Right atrium auricular region (tissue), 2 donors: ENCODE results near the gene LGMN. TPM values are rescaled to one million over a fixed set of nuclear protein-coding genes. Genes with fewer than 3 reads are reported as not detected.

ENCODE experiments used
- DNase-seq: peaks from one replicate; pipeline ENCODE4 v3.0.0-alpha.2; 2019; ENCODE audit warnings: low spot score
- H3K27ac ChIP-seq, 2 donors: fragments of 200-600 bp; sonication (generic); 1 replicate in 1 of 2; 2 replicates in 1 of 2; pipeline ENCODE4 v1.5.1; 2016 to 2019
- H3K27me3 ChIP-seq, 2 donors: fragments of 200-600 bp; sonication (generic); one replicate each; pipeline versions ENCODE4 v1.5.1 to v1.6.0; 2017 to 2019
- H3K36me3 ChIP-seq: fragments of 200-600 bp; sonication (generic); one replicate; pipeline ENCODE4 v1.5.1; 2016
- H3K4me1 ChIP-seq, 2 donors: fragments of 200-600 bp; sonication (generic); one replicate each; pipeline versions ENCODE4 v1.5.1 to v1.6.0; 2017 to 2019
- H3K4me3 ChIP-seq, 2 donors: fragments of 200-600 bp; sonication (generic); 1 replicate in 1 of 2; 2 replicates in 1 of 2; pipeline ENCODE4 v1.5.1; 2017 to 2019; ENCODE audit warnings: mild to moderate bottlenecking in 1 of 2, moderate library complexity in 1 of 2
- H3K9me3 ChIP-seq, 2 donors: fragments of 200-600 bp; sonication (generic); one replicate each; pipeline ENCODE4 v1.5.1; 2019
- total RNA-seq, 2 donors: library from RNA; depleted of rRNA; stranded (reverse); fragments of >200 nt; gene quantifications; one replicate each; pipeline ENCODE4 v1.1.0, GENCODE V29; 2016
- TF ChIP-seq, protein P1 (sequence below), 2 donors: fragments of 200-600 bp; sonication (generic); IDR thresholded peaks; one replicate each; pipeline ENCODE4 v1.5.1; 2019; ENCODE audit warnings: antibody characterized with exemption in 2 of 2

The LGMN gene
- total RNA-seq, 2 donors from 2014 or later, result 65.6 to 109 TPM

DNA sequence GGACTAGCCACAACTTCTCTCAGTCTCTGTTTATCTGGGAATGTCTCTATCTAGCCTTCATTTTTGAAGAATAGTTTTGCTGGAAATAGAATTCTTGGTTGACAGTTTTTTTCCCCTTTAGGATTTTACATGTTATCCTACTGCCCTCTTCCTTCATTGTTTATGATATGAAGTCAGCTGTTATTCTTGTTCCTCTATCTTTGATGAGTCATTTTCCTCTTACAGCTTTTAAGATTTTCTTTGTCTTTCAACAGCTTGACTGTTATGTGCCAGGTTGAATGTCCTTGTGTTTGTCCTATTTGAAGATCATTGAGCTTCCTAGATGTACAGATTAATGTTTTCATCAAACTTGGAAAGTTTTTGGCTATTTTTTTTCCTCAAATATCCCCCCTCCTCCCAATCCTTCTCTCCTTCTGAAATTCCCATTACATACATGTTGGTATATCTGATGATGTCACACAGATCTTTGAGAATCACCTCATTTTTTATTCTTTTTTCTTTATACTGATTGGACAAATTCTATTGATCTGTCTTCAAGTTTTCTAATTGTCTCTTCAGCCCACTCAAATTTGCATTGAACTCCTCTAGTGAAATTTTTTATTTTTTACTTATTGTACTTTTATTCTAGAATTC is 41.1 kb upstream of the LGMN start:
- TF ChIP-seq, protein P1, sequence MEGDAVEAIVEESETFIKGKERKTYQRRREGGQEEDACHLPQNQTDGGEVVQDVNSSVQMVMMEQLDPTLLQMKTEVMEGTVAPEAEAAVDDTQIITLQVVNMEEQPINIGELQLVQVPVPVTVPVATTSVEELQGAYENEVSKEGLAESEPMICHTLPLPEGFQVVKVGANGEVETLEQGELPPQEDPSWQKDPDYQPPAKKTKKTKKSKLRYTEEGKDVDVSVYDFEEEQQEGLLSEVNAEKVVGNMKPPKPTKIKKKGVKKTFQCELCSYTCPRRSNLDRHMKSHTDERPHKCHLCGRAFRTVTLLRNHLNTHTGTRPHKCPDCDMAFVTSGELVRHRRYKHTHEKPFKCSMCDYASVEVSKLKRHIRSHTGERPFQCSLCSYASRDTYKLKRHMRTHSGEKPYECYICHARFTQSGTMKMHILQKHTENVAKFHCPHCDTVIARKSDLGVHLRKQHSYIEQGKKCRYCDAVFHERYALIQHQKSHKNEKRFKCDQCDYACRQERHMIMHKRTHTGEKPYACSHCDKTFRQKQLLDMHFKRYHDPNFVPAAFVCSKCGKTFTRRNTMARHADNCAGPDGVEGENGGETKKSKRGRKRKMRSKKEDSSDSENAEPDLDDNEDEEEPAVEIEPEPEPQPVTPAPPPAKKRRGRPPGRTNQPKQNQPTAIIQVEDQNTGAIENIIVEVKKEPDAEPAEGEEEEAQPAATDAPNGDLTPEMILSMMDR (IDR thresholded peaks at IDR 0.05), result no peak
- DNase-seq, result no peak

DNA sequence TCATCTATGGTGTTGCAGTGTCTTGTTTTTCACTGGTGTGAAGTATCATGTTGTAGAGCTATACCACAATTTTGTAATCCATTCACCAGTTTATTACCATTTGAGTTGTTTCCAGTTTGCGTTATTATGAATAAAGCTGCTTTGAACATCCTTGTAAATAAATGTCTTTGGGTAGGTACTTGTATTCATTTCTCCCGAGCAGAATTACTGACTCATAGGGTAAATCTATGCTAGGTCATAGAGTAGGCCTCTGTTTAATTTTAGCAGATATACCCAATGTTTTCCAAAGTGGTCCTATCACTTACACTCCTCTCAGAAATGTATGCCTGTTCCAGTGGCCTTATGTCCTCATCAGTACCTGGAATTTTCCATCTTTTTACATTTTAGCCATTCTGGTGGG is 39.1 kb upstream of the LGMN start:
- TF ChIP-seq, protein P1 (IDR thresholded peaks at IDR 0.05), result no peak
- H3K27me3 ChIP-seq, result no peaks in the 10 kb centered on the region
- DNase-seq, result no peak
- no peak overlapping the region for H3K4me3 ChIP-seq
- peaks cover 0 to 11% of the 10 kb centered on the region in 2 donors for H3K4me1 ChIP-seq
- H3K9me3 ChIP-seq, result peaks cover 11 to 17% of the 10 kb centered on the region in 2 donors
- H3K27ac ChIP-seq, result no peak overlapping the region
- H3K36me3 ChIP-seq, result no peaks in the 10 kb centered on the region

More for the DNA sequence above, 41.1 kb upstream of the LGMN start:
- H3K27ac ChIP-seq, result no peak overlapping the region
- peaks cover 0 to 11% of the 10 kb centered on the region in 2 donors for H3K4me1 ChIP-seq
- H3K27me3 ChIP-seq, result no peaks in the 10 kb centered on the region
- no peak overlapping the region for H3K4me3 ChIP-seq
- no peaks in the 10 kb centered on the region for H3K36me3 ChIP-seq
- H3K9me3 ChIP-seq, result peaks cover 11 to 17% of the 10 kb centered on the region in 2 donors

DNA sequence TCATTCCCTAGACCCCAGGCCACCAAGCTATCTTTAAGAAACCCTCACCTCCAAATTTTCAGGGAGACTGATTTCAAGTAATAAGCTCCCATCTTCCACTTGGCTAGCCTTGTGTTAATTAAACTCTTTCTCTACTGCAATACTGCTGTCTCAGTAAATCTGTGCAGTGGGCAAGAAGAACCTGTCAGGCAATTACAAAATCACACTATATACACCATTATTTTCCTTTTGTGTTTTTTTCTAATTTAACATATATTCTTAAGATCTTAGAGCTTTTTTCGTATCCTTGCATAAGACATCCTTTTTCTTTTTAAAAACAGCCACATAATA is 38.0 kb upstream of the LGMN start:
- peaks cover 11 to 17% of the 10 kb centered on the region in 2 donors for H3K9me3 ChIP-seq
- no peaks in the 10 kb centered on the region for H3K27me3 ChIP-seq
- H3K4me1 ChIP-seq, result peaks cover 0 to 11% of the 10 kb centered on the region in 2 donors
- no peaks in the 10 kb centered on the region for H3K36me3 ChIP-seq
- H3K27ac ChIP-seq, result peak overlapping the region; percentile 59 to 68
- no peak for DNase-seq
- TF ChIP-seq, protein P1 (IDR thresholded peaks at IDR 0.05), result no peak
- no peak overlapping the region for H3K4me3 ChIP-seq

DNA sequence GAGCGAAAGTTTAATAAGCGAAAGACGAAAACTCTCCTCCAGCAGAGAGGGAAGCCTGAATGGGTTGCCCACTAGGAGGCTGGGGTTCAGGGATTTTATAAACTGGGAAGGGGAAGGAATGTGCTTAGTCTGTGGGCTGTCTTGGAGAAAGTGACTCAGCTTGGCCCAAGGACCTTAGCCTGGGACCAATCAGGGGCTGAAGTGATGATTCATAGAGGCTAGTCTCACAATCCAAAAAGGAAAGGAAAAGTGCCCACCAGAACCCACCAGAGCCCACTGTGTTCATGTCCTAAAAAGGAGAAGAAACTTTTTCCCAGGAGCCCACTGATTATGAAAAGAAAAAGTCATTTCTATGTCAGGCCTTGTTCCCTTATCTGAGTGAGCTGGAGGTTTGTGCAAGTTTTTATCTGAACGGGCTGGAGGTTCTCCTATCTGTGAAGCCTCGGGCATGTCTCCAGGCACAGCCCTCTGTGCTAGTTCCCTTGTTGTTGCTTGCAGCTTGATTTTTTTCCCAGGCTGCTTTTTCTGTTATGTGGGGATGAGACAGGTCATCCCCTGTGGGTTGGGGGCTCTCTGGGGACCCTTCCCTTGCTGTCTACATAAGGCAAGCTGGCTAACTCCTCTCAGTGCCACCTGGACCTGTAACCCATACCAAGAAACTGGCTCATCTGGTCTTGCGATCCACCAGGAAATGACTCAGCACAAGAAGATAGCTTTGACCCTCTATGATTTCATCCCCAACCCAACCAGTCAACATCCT is 37.4 kb upstream of the LGMN start:
- Histone ChIP-seq H3K4me3 (no peak overlapping the region), H3K4me1 (peaks cover 0 to 11% of the 10 kb centered on the region in 2 donors), H3K9me3 (peaks cover 11 to 17% of the 10 kb centered on the region in 2 donors), H3K27me3 (no peaks in the 10 kb centered on the region), H3K36me3 (no peaks in the 10 kb centered on the region), H3K27ac (peak overlapping the region; percentile 59 to 68)
- TF ChIP-seq, protein P1 (IDR thresholded peaks at IDR 0.05), result no peak
- DNase-seq, result peak; percentile 82

DNA sequence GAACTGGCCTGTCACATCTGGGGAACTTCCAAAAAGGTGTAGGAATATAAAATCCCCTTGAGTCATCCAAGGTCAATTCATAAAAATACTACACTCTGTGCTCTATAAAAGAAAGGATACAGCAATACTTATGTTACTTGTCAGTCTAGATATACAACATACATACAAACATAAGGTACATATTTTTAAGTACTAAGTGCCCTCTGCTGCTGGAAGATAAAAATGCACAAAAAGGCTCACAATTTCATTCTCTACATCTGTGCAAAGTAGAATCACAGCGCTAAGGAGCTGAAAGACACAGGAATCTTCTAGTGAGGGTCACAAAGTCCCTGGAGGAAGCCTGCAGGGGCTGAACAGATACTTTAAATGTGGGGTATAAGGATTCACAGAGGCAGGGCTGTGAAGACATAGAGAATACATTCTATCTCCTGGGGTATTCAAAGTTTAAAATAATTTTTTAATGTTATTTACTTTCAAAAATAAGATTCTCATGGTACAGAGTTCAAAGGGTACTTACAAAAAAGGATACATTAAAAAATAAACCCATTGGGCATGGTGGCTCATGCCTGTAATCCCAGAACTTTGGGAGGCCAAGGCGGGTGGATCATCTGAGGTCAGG is 35.5 kb upstream of the LGMN start:
- Histone ChIP-seq H3K4me3 (no peak overlapping the region), H3K36me3 (no peaks in the 10 kb centered on the region), H3K4me1 (peaks cover 0 to 11% of the 10 kb centered on the region in 2 donors), H3K27ac (no peak overlapping the region), H3K9me3 (peaks cover 3 to 4% of the 10 kb centered on the region in 2 donors), H3K27me3 (no peaks in the 10 kb centered on the region)
- TF ChIP-seq, protein P1 (IDR thresholded peaks at IDR 0.05), result peak; percentile 39 to 70
- no peak for DNase-seq
